H1 (cell line): ENCODE measurements around the gene CHST3. TPM values are rescaled to one million over a fixed set of nuclear protein-coding genes. Genes with fewer than 3 reads are reported as not detected.

ENCODE experiments used
- BACH1 ChIP-seq: IDR thresholded peaks from 2 replicates; pipeline ENCODE4 v1.6.1; 2012; ENCODE audit warnings: low read length, improper control_type of control experiment
- BCL11A ChIP-seq, 2 experiments: IDR thresholded peaks; one replicate each; pipeline ENCODE4 v1.6.1; 2011; ENCODE audit warnings: low read depth in 2 of 2, low read length in 2 of 2, mild to moderate bottlenecking in 2 of 2
- CEBPB ChIP-seq: IDR thresholded peaks from 2 replicates; pipeline ENCODE4 v1.6.1; 2012; ENCODE audit warnings: low read depth, low read length
- JUN ChIP-seq: IDR thresholded peaks from 2 replicates; pipeline ENCODE4 v1.6.1; 2011; ENCODE audit warnings: low read depth, mild to moderate bottlenecking, improper control_type of control experiment, low read length
- JUND ChIP-seq: IDR thresholded peaks from 2 replicates; pipeline ENCODE4 v1.6.1; 2011; ENCODE audit warnings: mild to moderate bottlenecking, improper control_type of control experiment, low read length
- polyA plus RNA-seq, 7 experiments: library from polyadenylated mRNA; depleted of rRNA in 3 of 7; stranded (reverse) in 5 of 7; unstranded in 2 of 7; fragments of >200 nt in 5 of 7; fragments of 200-250 nt in 2 of 7; gene quantifications; 1 replicate in 5 of 7; 2 replicates in 1 of 7; 4 replicates in 1 of 7; pipeline versions ENCODE4 v1.2.1 to v1.2.3, GENCODE V29; 2011 to 2013; ENCODE audit warnings: missing spikeins in 2 of 7, mixed read lengths in 2 of 7
- total RNA-seq: library from RNA; stranded (reverse); fragmentation: NEBNext Ultra II Directional; extraction: Animal tissue kit (Norgen Biotek cat#: 25700); gene quantifications from 2 replicates; pipeline ENCODE4 v1.2.1, GENCODE V29; 2021
- TF ChIP-seq, protein P1 (sequence below): IDR thresholded peaks from 2 replicates; pipeline ENCODE4 v1.6.1; 2012; ENCODE audit warnings: low read length, inconsistent platforms

The CHST3 gene
- total and polyA plus RNA-seq, 2 of the 8 experiments (the other 6 are each of a cell fraction or from before 2014, with no cell fraction given) = 2.0 to 5.8 TPM

DNA sequence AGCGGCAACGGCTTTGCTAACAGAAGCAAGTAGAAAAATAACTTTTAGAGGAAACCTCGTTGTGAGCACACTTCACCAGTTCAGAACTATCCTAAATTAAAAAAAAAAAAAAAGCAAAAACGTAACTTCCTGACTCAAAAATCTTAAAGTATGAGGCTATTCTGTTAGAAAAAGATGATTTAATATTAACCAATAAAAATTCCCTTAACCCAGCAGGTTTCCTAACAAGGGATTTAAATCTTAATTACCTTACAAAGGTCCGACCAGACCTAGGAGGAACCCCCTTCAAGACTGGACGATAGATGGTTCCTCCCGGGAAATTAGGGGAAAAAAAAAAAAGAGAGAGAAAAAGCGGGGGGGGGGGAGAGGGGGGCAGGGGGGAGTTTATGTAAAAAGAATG lies 22.9 kb upstream of the CHST3 start (continued):
- no peak for TF ChIP-seq CEBPB
- TF ChIP-seq JUND = no peak
- no peak for TF ChIP-seq JUN
- TF ChIP-seq, protein P1, sequence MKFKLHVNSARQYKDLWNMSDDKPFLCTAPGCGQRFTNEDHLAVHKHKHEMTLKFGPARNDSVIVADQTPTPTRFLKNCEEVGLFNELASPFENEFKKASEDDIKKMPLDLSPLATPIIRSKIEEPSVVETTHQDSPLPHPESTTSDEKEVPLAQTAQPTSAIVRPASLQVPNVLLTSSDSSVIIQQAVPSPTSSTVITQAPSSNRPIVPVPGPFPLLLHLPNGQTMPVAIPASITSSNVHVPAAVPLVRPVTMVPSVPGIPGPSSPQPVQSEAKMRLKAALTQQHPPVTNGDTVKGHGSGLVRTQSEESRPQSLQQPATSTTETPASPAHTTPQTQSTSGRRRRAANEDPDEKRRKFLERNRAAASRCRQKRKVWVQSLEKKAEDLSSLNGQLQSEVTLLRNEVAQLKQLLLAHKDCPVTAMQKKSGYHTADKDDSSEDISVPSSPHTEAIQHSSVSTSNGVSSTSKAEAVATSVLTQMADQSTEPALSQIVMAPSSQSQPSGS = no peak
- TF ChIP-seq BCL11A (IDR thresholded peaks at IDR 0.05; ENCODE audit: low read depth in 2 of 2, low read length in 2 of 2) = no peak
- no peak for TF ChIP-seq BACH1
